GM19372 (cell line): Measurements from ENCODE around the gene ADAT3.

Experiments
- ATAC-seq: cut with Tn5 transposase; IDR thresholded peaks from one replicate; pipeline ENCODE4 v1.9.1; 2021; ENCODE audit warnings: mild to moderate bottlenecking, low read depth, moderate library complexity; ENCODE audit not compliant: unreplicated experiment

ADAT3 gene

DNA sequence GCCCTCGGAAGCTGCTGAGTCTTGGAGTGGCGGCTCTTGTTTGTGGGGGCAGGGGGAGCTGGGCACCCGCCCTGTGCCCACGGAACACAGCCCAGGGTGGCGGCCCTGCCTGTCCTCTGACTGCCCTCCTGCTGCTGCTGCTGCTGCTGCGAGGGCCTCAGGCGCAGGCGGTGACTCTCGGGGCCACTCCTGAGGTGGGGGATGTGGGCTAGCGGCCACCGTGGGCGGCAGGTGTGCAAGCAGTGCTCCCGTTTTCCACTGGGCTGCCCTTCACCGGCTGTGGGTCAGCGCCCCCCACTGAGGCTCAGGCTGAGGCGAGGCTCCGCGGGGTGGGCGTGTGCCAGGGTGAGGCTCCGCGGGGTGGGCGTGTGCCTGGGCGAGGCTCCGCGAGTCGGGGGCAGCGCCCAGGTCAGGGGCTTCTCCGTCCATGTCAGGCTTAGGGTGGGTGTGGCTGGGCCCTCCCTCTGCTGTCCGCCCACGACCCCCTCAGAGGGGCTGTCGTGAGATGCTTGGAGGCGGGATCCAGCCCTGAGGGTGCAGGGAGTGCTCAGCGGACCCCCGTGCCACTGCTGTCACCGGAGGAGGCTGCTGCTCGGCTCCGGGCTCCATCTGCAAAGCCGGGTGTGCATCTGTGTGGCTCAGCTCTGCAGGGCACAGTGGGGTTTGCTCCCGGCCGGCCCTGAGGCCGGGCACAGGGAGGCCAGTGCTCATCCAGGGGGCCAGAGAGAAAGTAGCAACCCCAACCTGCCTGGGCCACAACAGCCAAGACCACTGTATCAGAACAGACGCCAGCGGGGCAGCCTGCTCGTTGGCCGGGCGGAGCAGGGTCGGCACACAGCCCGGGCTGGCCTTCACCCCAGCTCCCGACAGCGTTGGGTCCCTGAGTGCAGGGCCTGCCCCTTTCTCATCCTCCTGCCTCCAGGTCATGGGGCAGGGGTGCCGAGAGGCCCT lies 50.2 kb downstream of the ADAT3 start:
- no peak for ATAC-seq

DNA sequence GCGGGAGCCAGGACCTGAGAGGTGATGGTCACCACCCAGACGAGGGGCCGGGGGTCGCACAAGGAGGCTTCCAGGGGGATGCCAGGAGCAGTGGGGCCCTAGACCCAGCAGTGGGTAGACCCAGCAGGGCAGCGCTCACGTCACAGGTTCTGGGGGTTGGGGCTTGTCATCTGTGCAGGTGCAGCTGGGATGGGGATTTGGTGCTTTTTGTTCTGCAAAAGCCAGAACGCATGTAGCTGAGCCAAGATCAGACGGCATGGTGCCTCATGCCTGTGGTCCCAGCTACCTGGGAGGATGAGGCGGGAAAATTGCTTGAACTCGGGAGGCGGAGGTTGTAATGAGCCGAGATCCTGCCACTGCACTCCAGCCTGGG lies 50.9 kb downstream of the ADAT3 start:
- no peak for ATAC-seq

DNA sequence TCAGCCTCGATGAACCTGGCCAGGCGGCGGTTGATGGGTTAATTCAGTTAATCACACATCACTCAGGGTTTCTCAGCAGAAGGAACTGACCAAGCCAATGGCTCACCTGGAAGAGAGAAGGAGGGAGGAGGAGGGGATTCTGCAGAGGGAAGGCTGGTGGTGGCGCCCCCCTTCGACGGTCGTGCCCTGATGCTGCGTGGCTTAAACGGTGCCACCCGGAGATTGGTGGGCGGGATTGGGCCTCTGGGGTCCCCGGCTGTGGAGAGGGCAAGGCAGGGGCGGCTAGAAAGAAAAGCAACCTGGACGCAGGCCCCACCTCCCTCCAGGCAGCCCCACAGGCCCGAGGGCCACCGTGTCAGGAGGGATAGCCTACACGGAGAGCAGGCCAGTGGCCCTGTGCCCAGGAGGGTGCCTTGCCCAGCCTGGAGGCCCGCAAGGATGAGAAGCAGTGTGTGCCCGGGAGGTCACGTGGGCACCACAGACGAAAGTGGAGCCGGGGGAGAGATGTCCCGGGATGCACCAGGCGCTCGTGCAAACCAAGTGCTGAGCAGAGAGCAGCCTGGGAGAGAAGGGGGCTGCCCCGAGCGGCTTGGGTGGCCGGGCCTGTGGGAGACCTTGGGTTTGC lies 51.8 kb downstream of the ADAT3 start:
- no peak for ATAC-seq

DNA sequence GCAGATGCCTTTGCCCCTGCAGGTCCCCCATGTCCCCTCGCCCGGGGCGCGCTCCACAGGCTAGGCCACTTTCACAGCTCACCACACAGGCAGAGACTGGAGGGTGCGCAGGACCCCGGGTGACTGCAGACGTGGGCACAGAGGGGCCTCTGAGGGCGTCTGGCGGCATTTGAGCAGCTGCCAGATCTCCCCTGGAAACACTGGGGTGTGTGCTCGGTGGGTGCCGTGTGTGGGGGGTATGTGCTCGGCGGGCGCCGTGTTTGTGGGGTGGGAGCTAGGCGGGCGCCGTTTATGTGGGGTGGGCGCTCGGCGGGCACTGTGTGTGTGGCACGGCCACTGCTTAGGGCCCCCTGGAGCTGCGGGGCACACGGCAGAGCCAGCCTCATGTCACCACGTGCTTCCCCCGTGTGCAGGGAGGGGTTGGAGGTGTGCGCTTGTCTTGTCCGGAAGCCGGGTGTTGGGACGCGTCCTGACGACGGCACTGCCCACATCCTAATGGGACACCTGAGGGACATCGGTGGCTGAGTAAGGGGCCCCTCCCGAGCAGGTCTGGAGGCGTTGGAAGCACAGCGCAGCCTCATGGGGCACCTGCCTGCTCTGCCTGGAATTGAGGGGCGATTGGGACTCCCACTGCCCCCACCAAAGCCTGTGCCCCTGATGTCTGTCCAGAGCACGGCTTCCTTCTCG lies 52.5 kb downstream of the ADAT3 start:
- ATAC-seq, result no peak

DNA sequence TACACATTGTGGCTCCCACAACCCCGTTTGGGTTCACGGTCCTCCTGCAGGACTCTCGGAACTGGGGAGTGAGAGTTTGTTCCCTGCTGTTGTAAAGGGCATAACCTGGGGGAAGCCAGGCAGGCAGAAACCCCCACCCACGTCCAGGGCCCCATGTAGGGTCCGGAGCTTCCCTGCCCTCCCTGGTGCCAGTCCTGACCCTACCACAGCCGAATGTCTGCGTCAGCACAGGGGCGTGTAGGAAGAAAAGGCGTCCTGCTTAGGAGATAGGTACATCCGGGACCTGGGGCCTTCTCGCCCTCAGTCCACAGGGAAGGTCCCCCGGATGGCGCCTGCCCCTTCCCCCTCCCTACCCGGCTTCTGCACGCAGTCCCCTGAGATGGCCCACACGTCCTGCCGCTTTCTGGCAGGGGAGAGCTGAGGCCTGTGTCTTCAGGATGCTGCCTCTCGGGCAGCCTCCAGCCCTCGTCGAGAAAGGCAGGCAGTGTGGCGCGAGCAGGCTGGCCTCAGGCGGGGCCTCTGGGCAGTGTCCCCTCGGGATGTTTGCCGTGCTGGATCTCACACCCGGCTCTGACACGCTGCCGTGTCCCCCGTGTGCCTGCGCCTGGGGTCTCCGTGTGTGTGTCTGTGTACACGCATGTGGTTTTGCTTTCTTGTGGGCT lies 54.9 kb downstream of the ADAT3 start:
- ATAC-seq, result no peak

DNA sequence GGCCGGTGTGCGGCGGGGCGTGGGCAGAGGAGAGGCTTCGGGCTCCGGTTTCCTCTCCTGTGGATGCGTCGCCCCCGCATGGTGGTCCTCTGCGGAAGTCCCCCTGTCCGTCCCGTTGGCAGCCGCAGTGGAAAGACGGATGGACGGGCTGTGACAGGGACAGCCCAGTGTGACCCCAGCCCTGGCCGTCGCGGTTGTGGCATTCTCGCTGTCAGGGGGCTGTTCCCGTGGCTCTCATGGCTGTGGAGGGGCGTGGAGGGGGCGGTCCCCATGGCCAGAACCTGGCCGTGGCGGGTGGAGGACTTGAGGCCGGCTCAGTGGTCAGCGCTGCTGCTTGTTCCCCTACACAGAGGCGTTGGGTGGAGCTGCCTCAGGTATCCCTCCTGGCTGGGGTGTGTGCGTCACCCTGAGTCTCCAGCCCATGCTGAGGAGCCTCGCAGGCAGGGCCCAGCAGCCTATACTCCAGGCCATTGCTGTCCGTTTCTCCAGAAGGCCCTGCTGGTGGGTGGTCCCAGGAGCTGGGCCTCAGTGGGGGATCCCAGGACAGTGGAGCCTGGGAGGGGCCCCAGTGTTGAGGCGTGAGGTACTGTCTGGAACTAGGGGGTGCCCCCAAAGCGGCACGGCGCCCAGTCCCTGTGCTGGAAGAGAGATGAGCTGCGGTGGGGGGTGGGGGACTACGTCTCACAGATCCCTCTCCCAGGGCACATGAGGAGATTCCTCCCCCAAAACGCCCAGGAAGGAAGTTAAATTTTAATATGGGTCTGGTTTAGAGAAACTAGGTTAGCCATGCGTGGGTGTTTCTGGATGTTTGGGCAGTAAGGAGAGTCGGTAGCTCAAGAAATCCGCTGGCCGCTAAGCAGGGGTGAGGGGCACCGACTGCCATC lies 56.0 kb downstream of the ADAT3 start:
- no peak for ATAC-seq

DNA sequence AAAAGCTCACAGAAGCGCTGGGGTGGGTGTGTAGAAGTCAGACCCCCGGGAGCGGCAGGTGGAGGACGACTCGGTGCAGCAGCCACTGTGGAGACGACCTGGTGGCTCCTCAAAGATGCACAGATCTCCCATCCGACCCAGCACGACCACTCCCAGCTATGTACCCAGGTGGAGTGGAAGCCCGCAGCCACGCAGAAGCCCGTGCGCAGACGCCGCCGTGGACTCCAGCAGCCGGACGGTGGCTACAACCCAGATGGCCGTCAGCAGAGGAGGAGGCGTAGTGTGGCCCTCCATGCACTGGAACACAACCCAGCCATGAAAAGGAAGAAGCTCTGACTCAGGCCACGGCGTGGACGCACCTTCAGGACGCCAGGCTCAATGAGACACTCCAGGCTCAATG lies 57.5 kb downstream of the ADAT3 start:
- ATAC-seq, result no peak
